Vagina (tissue), 2 donors: ENCODE data around the gene CKB. TPM values are rescaled to one million over a fixed set of nuclear protein-coding genes. Genes with fewer than 3 reads are reported as not detected.

ENCODE experiments used
- DNase-seq, 2 donors: peaks; one replicate each; pipeline ENCODE4 v3.0.0-alpha.2; 2017; ENCODE audit errors: extremely low spot score in 2 of 2
- H3K27ac ChIP-seq: fragments of 200-600 bp; sonication (generic); one replicate; pipeline ENCODE4 v1.5.1; 2019
- H3K27me3 ChIP-seq: fragments of 200-600 bp; sonication (generic); one replicate; pipeline ENCODE4 v1.5.1; 2019
- H3K36me3 ChIP-seq, 2 donors: fragments of 200-600 bp; sonication (generic); one replicate each; pipeline ENCODE4 v1.5.1; 2017 to 2019
- H3K4me1 ChIP-seq: fragments of 200-600 bp; sonication (generic); one replicate; pipeline ENCODE4 v1.5.1; 2019
- H3K4me3 ChIP-seq, 2 donors: fragments of 200-600 bp; sonication (generic); 1 replicate in 1 of 2; 2 replicates in 1 of 2; pipeline ENCODE4 v1.5.1; 2016 to 2019
- H3K9me3 ChIP-seq: fragments of 200-600 bp; sonication (generic); one replicate; pipeline ENCODE4 v1.5.1; 2019
- CTCF ChIP-seq, 3 experiments: fragments of 450-650 bp in 2 of 3; fragments of 200-600 bp in 1 of 3; sonication (generic) in 1 of 3; IDR thresholded peaks; one replicate each; pipeline ENCODE4 v1.5.1; 2017 to 2019; ENCODE audit warnings: antibody characterized with exemption in 3 of 3, mild to moderate bottlenecking in 2 of 3, moderate library complexity in 2 of 3
- POLR2A ChIP-seq, 2 donors: fragments of 450-650 bp; IDR thresholded peaks; one replicate each; pipeline ENCODE4 v1.6.1; 2017; ENCODE audit warnings: antibody characterized with exemption in 2 of 2, mild to moderate bottlenecking in 2 of 2, moderate library complexity in 2 of 2
- POLR2AphosphoS5 ChIP-seq, 2 donors: sonication (generic); formaldehyde crosslinking; IDR thresholded peaks; one replicate each; pipeline ENCODE4 v1.9.0; 2017; ENCODE audit warnings: antibody characterized with exemption in 2 of 2, mild to moderate bottlenecking in 2 of 2, low read depth in 1 of 2; ENCODE audit not compliant: insufficient read depth in 1 of 2
- intact Hi-C: fragments of 100-400 bp; cut with DNase I; formaldehyde crosslinking; loops from one replicate; pipeline ENCODE4 v1.15.1; 2023
- total RNA-seq: library from RNA; depleted of rRNA; stranded (reverse); fragments of >200 nt; gene quantifications from one replicate; pipeline ENCODE4 v1.2.3, GENCODE V29; 2016

CKB gene
- total RNA-seq, 1 donor from 2014 or later = 179 TPM

DNA sequence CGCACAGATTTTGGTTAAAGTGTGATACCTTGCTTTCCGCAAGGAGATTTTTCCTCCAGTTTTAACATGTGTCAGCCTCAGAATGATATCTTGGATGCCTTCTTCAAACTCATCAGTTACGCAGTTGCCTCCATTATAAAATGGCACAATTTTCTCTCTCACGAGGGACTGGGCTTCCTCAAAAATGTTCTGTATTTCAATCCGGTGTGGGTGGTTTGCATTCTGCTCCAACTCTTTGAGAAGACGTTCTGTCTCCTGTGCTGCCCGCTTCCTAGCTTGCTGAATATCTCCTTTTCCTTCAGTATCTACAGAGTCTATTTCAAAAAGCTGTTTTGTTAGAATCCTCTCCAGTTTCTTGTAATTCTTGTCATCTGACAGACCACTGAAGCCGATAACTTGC is 38.1 kb upstream of the CKB start:
- Histone ChIP-seq H3K27ac (no peak overlapping the region), H3K9me3 (no peaks in the 10 kb centered on the region), H3K4me1 (peaks cover 74% of the 10 kb centered on the region), H3K36me3 (peaks cover 0 to 11% of the 10 kb centered on the region in 2 donors), H3K4me3 (no peak overlapping the region), H3K27me3 (no peaks in the 10 kb centered on the region)
- intact Hi-C loops = no loop called here
- DNase-seq = no peak
- TF ChIP-seq POLR2AphosphoS5 (IDR thresholded peaks at IDR 0.05; ENCODE audit: insufficient read depth in 1 of 2, low read depth in 1 of 2) (no peak), POLR2A (IDR thresholded peaks at IDR 0.05) (no peak), CTCF (IDR thresholded peaks at IDR 0.05) (no peak)

DNA sequence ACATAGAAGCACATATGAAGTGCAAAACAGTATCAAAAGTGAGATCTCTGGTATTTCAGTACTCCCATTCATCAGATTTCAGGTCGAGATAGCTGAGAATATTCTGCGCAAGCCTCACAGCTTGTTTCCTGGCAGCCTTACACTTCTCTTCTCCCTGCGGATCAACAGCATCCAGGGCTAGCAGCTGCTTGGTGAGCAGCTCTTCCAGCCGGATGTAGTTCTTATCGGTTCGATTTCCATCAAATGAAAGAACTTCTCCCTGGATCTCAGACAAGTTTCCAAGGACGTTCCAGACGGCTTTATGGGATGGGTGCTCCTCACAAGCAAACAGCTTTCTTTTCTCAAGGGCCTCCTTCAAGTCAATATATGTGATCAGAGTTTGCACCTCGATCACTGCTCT is 37.1 kb upstream of the CKB start:
- TF ChIP-seq POLR2AphosphoS5 (IDR thresholded peaks at IDR 0.05; ENCODE audit: insufficient read depth in 1 of 2, low read depth in 1 of 2) = no peak
- no peak for TF ChIP-seq CTCF (IDR thresholded peaks at IDR 0.05)
- no peak for TF ChIP-seq POLR2A (IDR thresholded peaks at IDR 0.05)
- Histone ChIP-seq H3K36me3 (peaks cover 0 to 11% of the 10 kb centered on the region in 2 donors), H3K27me3 (no peaks in the 10 kb centered on the region), H3K4me1 (peaks cover 69% of the 10 kb centered on the region), H3K9me3 (no peaks in the 10 kb centered on the region), H3K27ac (no peak overlapping the region), H3K4me3 (no peak overlapping the region)
- intact Hi-C loops = no loop called here
- no peak for DNase-seq

- intact Hi-C loops = no loop called here
- H3K4me1 ChIP-seq = peaks cover 54% of the 10 kb centered on the region
- DNase-seq = no peak
Observed at GRCh38 chr14:103558071-103558882, 35.6 kb upstream of the CKB start.

DNA sequence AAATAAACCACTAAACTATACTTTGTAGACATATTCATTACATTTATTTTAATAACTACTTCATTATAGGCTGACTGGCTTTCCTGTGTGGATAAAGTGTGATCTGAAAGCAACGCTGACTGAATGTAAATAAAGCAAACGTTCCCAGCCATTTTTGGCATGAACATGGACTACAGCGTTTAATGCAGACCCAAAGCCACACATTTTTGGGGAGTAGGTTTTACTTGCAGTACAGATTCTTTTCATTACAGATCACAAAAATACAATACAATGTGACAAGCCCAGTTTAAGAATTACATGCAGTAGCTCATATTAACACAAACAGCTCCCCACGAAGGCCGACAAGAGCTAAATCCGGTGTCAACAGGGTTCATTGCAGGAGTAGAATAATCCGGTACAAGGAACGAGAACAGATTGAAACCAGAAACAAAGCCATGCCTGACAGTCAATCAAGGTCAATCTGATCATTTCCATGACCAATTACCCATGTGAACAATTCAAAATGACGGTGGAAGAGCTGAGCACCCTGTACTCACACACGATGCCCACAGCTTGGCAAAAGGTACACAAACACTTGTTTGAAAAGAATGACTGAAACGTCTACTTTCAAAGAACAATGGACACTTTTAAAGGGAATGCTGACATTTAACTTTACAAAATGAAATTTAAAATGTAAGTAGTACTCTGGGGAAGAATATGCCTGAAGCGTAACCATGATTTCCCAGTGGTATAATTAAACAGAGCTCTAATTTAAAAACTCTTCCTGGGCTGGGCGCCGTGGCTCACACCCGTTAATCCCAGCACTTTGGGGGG is 34.5 kb upstream of the CKB start:
- no peak for DNase-seq
- Histone ChIP-seq H3K27me3 (no peaks in the 10 kb centered on the region), H3K36me3 (peaks cover 0 to 11% of the 10 kb centered on the region in 2 donors), H3K4me3 (no peak overlapping the region), H3K27ac (peak overlapping the region; percentile 7), H3K4me1 (peaks cover 62% of the 10 kb centered on the region), H3K9me3 (no peaks in the 10 kb centered on the region)
- TF ChIP-seq POLR2AphosphoS5 (IDR thresholded peaks at IDR 0.05; ENCODE audit: insufficient read depth in 1 of 2, low read depth in 1 of 2) (no peak), CTCF (IDR thresholded peaks at IDR 0.05) (no peak), POLR2A (IDR thresholded peaks at IDR 0.05) (no peak)
- intact Hi-C loops = no loop called here

More at GRCh38 chr14:103558071-103558882, 35.6 kb upstream of the CKB start:
- no peak overlapping the region for H3K4me3 ChIP-seq
- peak overlapping the region; percentile 63 for H3K27ac ChIP-seq
- H3K9me3 ChIP-seq = no peaks in the 10 kb centered on the region
- TF ChIP-seq CTCF (IDR thresholded peaks at IDR 0.05) (no peak), POLR2AphosphoS5 (IDR thresholded peaks at IDR 0.05; ENCODE audit: insufficient read depth in 1 of 2, low read depth in 1 of 2) (peak in 1 of 2 donors; percentile 8)
- peaks cover 0 to 11% of the 10 kb centered on the region in 2 donors for H3K36me3 ChIP-seq
- H3K27me3 ChIP-seq = no peaks in the 10 kb centered on the region
